K562 (cell line): Measurements from ENCODE around the gene CSNK1A1. TPM values are rescaled to one million over a fixed set of nuclear protein-coding genes. Genes with fewer than 3 reads are reported as not detected.

ENCODE experiments used
- ATAC-seq: fragments of 200-7000 bp; cut with Tn5 transposase; 3 replicates; pipeline ENCODE4 v1.9.1; 2020; ENCODE audit warnings: moderate library complexity
- BruUV-seq: library from RNA; stranded (reverse); fragments of 400-500 nt; replicated peaks from 2 replicates; lab custom pipeline; 2021; lab: Mats Ljungman, UMichigan
- CTCF ChIA-PET: fragments of 300-600 bp; formaldehyde crosslinking; extraction: SDS; loops from one replicate; lab custom pipeline; 2021; ENCODE audit warnings: low intra/inter-chr PET ratio; lab: Yijun Ruan, JAX
- POLR2A ChIA-PET: fragments of 300-600, 350-650 bp; sonication (Branson Sonifier 250); formaldehyde crosslinking; extraction: SDS; loops from one replicate; lab custom pipeline; 2021; ENCODE audit warnings: antibody characterized with exemption, inconsistent platforms; lab: Yijun Ruan, JAX
- DNase-seq, 4 experiments: peaks; one replicate each; pipeline versions ENCODE4 v3.0.0 to v3.0.0-alpha.2; 2011 to 2018; ENCODE audit warnings: low spot score in 3 of 4, mixed read lengths in 3 of 4; ENCODE audit errors: extremely low read depth in 1 of 4
- FAIRE-seq: peaks from 2 replicates; lab custom pipeline; 2011; peaks lifted over from hg19 to GRCh38; lab: Jason Lieb, UNC
- H2AFZ ChIP-seq: 2 replicates; pipeline ENCODE4 v1.6.0; 2011; ENCODE audit warnings: low read depth, low read length, control low read depth, inconsistent platforms
- H3K27ac ChIP-seq: fragments of 200-600 bp; 3 replicates; pipeline ENCODE4 v1.8.0; 2011; ENCODE audit warnings: low read depth, mild to moderate bottlenecking, control low read depth, inconsistent platforms, low read length, moderate library complexity, mixed read lengths; ENCODE audit errors: extremely low read depth
- H3K27me3 ChIP-seq, 2 experiments: fragments of 300-600 bp in 1 of 2; 2 replicates in 1 of 2; 3 replicates in 1 of 2; pipeline versions ENCODE4 v1.6.0 to v1.8.0; 2011; ENCODE audit warnings: inconsistent platforms in 2 of 2, low read length in 2 of 2, mild to moderate bottlenecking in 1 of 2, mixed read lengths in 1 of 2, moderate library complexity in 1 of 2; ENCODE audit not compliant: control insufficient read depth in 2 of 2, insufficient read depth in 2 of 2
- H3K36me3 ChIP-seq: fragments of 300-600 bp; 3 replicates; pipeline ENCODE4 v1.8.0; 2011; ENCODE audit warnings: mild to moderate bottlenecking, low read length, inconsistent platforms; ENCODE audit not compliant: control insufficient read depth, insufficient read depth
- H3K4me1 ChIP-seq, 2 experiments: fragments of 200-600 bp in 1 of 2; replicated peaks in 1 of 2; 2 replicates in 1 of 2; 3 replicates in 1 of 2; pipeline versions ENCODE4 v1.5.1 to v1.8.0; 2011; ENCODE audit warnings: inconsistent platforms in 2 of 2, low read length in 2 of 2, mild to moderate bottlenecking in 1 of 2, mixed read lengths in 1 of 2, moderate library complexity in 1 of 2; ENCODE audit not compliant: control insufficient read depth in 2 of 2, insufficient read depth in 2 of 2
- H3K4me2 ChIP-seq: 2 replicates; pipeline ENCODE4 v1.6.1; 2011; ENCODE audit warnings: low read length, control low read depth, inconsistent platforms, mixed read lengths; ENCODE audit not compliant: insufficient read depth
- H3K4me3 ChIP-seq: fragments of 200-600 bp; sonication (generic), shearing (Covaris generic); 2 replicates; pipeline ENCODE4 v1.5.1; 2016; ENCODE audit warnings: control low read depth, inconsistent platforms
- H3K79me2 ChIP-seq: fragments of 200-600 bp; 3 replicates; pipeline ENCODE4 v1.8.0; 2011; ENCODE audit warnings: low read length, inconsistent platforms; ENCODE audit not compliant: control insufficient read depth, insufficient read depth
- H3K9ac ChIP-seq, 2 experiments: 2 replicates each; pipeline versions ENCODE4 v1.6.0 to v1.6.1; 2011; ENCODE audit warnings: low read depth in 2 of 2, low read length in 2 of 2, control low read depth in 1 of 2, inconsistent platforms in 1 of 2, mild to moderate bottlenecking in 1 of 2, mixed read lengths in 1 of 2; ENCODE audit not compliant: insufficient read depth in 1 of 2
- H3K9me1 ChIP-seq: one replicate; pipeline ENCODE4 v1.6.0; 2011; ENCODE audit warnings: inconsistent platforms, mild to moderate bottlenecking, low read length, moderate library complexity; ENCODE audit not compliant: control insufficient read depth, insufficient read depth
- H3K9me3 ChIP-seq: replicated peaks from 2 replicates; pipeline ENCODE4 v1.5.1; 2011; ENCODE audit warnings: low read depth, low read length, inconsistent platforms; ENCODE audit not compliant: control insufficient read depth, insufficient read depth
- H4K20me1 ChIP-seq: replicated peaks from 2 replicates; pipeline ENCODE4 v1.6.1; 2011; ENCODE audit warnings: low read length, inconsistent platforms, mixed read lengths; ENCODE audit not compliant: control insufficient read depth, insufficient read depth
- FOS ChIP-seq: IDR thresholded peaks from 3 replicates; pipeline ENCODE4 v1.6.1; 2011; ENCODE audit not compliant: insufficient read length; ENCODE audit errors: extremely low read depth
- STAT5A ChIP-seq: IDR thresholded peaks from 2 replicates; pipeline ENCODE4 v1.6.1; 2012; ENCODE audit warnings: low read length, inconsistent platforms, borderline replicate concordance
- TAF9B ChIP-seq: fragments of 450-650 bp; IDR thresholded peaks from 2 replicates; pipeline ENCODE4 v1.6.1; 2018; ENCODE audit warnings: mild to moderate bottlenecking; ENCODE audit not compliant: partially characterized antibody
- ZBTB7A ChIP-seq: IDR thresholded peaks from 2 replicates; pipeline ENCODE4 v1.6.1; 2011; ENCODE audit warnings: low read depth, mild to moderate bottlenecking, low read length, moderate library complexity, borderline replicate concordance; ENCODE audit not compliant: control insufficient read depth
- ZKSCAN8 ChIP-seq: fragments of 200-800 bp; sonication (Bioruptor generic); IDR thresholded peaks from 2 replicates; pipeline ENCODE4 v1.6.1; 2016; ENCODE audit warnings: missing genetic modification characterization, missing compliant biosample characterization
- WGBS: fragments of 100-300 bp; shearing (Covaris generic); methylation state at CpG from one replicate; pipeline ENCODE4 v1.1.6; 2016; ENCODE audit warnings: low coverage, mixed read lengths; ENCODE audit not compliant: insufficient coverage; ENCODE audit errors: missing lambda C conversion rate; 5-methylcytosine and 5-hydroxymethylcytosine counted together
- in situ Hi-C: fragments of 300-500 bp; cut with MboI; formaldehyde crosslinking; loops from 4 replicates; pipeline ENCODE4 v1.15.0; 2018; ENCODE audit warnings: inconsistent platforms, mixed read lengths
- intact Hi-C: fragments of 100-400 bp; cut with micrococcal nuclease; formaldehyde crosslinking; loops from 2 replicates; pipeline ENCODE4 v1.14.2; 2022
- polyA plus RNA-seq, 8 experiments: library from polyadenylated mRNA; depleted of rRNA in 4 of 8; stranded (reverse) in 5 of 8; unstranded in 3 of 8; fragments of >200 nt; fragmentation: Nextera tagmentation in 2 of 8; fragmentation: Illumina TruSeq in 1 of 8; extraction: Ambion mirVana in 2 of 8; extraction: Trizol in 1 of 8; gene quantifications; 2 replicates each; pipeline versions ENCODE4 v1.2.1 to v1.2.3, GENCODE V29; 2011 to 2014; ENCODE audit warnings: inconsistent platforms in 1 of 8, missing spikeins in 1 of 8
- total RNA-seq, 7 experiments: library from RNA; depleted of rRNA in 6 of 7; stranded (reverse); fragments of >200 nt in 6 of 7; fragmentation: Illumina TruSeq in 2 of 7; extraction: Trizol in 2 of 7; gene quantifications; 2 replicates each; pipeline versions ENCODE4 v1.2.1 to v1.2.3, GENCODE V29; 2011 to 2021; ENCODE audit warnings: low replicate concordance in 1 of 7

The CSNK1A1 gene
- total and polyA plus RNA-seq, 9 of the 15 experiments (the other 6 are each of a cell fraction or from before 2014, with no cell fraction given), result 49.1 to 196 (median 154) TPM

- Histone ChIP-seq H3K4me1 (peaks cover 7 to 15% of the 10 kb centered on the region in 2 experiments; a peak in 4 of 5 replicates), H2AFZ (no peak overlapping the region), H3K79me2 (no peaks in the 10 kb centered on the region), H3K9me3 (no peaks in the 10 kb centered on the region), H3K4me2 (no peak overlapping the region), H3K27me3 (no peaks in the 10 kb centered on the region), H3K27ac (no peak overlapping the region), H3K9me1 (no peaks in the 10 kb centered on the region), H3K36me3 (no peaks in the 10 kb centered on the region), H4K20me1 (no peaks in the 10 kb centered on the region), H3K4me3 (no peak overlapping the region), H3K9ac (no peak overlapping the region)
- POLR2A ChIA-PET, result interaction anchor here (1.0 to 5.3 kb wide), 4 partner anchors 12 to 39 kb away, joined by 3 to 34 read pairs (median 14); no protein-coding TSS in a partner anchor
- CTCF ChIA-PET, result no interaction called here
- TF ChIP-seq STAT5A (no peak), ZKSCAN8 (CRISPR knock-in tag) (no peak), ZBTB7A (no peak), FOS (no peak), TAF9B (no peak)
- in situ Hi-C loops, result no loop called here
- BruUV-seq, result no TSS peak
- no peak for ATAC-seq
- intact Hi-C loops, result loop anchor here (2.0 kb wide), 2 partner anchors 31 to 39 kb away; no protein-coding TSS in a partner anchor
- WGBS, result 59% methylated on average over 2 of the region's 2 CpGs
- no peak for FAIRE-seq
- DNase-seq, result no peak
Observed at GRCh38 chr5:149487672-149488071, 63.6 kb downstream of the CSNK1A1 start.
